ENCODE measurements around the gene TNNC1.

TNNC1 gene

GRCh38 chr3:52483577-52484381 lies 29.9 kb upstream of the TNNC1 start:
- DNase-seq = peak; percentile 78

DNA sequence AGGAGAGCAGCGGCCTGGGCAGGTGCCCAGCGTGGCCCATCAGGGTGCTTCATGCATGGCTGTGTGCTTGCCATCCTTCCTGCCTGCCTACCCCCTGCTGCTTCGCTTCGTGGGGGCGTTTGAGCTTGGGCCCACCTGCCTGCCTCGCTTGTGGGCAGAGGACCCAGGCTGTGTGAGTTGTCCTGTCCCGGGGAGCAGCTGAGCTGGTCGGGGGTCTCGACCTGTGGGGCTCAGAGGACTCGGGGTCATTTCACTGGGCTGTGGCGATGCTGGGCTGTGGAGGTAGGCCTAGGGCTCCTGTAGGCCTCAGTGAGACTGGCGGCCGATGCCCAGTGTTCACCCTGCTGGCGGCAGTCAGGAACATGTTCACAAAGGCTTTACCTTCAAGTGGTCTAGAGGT lies 29.2 kb upstream of the TNNC1 start:
- no peak for DNase-seq

DNA sequence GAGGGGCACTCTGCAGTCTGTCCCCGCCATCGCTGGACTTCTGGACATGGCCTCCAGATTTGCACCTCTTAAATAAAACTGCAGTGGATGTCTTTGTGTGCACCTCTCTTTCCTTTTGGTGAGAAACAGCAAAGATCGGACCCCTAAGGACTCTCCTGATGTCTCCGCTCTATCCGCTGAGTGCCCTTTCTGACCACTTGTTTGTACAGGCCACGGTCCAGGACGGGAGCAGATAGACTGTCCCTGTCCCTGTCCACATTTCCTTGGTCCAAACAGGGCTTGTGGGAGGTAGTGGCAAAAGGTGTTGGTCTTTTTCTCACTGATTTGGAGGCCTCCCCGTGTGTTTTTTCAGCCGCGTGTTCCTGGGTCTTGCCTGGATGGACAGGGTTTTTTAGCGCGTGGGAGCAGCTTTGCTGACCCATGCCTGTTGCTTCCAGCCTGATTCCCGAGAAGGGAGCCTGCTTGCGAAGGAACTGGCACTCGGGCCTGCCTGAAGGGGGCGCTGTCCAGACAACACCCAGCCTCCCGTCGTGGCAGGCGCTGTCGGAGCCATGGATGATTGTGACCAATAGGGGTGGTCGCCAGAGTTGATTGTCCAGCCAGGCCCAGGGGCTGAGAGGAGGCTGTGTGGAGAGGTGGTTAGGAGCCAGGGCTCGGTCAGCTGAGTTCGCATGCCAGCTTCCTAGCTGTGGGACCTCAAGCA lies 28.1 kb upstream of the TNNC1 start:
- no peak for DNase-seq

DNA sequence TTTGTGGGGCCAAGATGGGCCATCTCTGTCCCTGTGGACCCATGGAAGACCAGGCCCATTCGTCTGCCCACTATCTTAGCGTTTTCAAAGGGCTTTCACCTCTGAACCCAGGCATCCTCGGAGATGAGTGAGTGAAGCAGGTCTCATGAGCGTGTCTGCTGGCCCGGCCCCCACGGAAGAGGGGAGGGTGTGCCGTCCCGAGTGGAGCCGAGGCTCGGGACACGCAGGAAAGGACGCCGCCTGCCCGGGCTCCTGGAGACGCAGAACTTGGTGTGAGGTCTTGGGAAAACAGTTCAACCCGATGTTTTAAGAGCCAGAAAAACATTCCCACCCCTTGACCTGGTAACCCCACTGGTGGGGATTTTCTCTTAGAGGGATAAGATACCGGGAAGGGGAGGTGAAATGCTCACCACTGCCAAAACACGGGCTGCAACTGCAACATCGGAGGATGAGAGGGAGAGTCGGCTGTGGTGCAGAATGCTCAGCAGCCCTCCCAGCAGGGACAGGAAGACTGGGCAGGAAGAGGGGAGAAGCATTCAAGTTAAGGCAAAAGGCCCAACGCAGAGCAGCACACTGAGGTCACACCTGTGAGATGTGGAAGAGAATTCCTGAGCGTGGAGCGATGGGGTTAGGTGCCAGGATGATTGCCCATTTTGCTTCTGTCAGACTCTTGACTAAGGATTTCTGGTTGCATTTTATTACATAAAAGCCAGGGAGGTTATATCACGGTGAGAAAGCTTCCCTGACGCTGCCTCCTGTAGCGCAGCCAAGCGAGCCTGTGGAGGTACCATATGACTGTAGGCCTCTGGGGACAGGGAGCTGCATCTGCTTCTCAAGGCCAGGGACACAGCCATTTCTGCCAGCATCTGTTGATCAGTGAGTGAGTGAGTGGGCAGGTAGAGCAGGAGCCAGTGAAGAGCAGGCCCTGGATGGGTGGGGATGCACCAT lies 27.2 kb upstream of the TNNC1 start:
- no peak for DNase-seq

DNA sequence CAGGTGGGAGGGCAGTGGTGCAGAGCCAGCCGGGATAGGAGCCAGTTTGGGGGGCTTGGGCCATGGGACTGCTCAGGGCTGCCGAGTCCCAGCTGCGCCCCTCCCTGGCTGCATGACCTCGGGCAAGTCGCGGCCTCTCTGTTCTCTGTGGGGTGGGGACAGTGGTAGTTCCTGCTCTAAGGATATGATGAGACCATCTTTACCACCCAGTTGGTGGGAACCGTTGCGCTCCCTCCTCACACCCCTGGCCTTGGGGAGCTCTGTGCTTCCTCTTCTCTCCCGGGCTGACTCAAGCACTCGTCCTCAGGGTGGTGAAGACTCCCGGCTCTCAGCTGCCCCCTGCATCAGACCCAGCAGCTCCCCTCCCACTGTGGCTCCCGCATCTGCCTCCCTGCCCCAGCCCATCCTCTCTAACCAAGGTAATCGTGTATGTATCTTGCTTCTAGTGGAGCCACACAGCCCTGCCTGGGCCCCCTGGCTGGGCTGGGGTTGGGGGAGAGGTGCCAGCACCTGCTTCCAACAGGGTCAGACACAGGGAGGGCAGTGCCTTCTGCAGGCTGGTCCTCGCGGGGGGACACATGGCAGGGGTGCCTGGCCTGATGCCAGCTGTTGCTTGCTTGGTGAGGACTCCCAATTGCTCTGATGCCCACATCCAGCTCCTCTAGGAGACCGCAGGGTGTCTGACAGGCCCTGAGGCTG lies 26.2 kb upstream of the TNNC1 start:
- no peak for DNase-seq

DNA sequence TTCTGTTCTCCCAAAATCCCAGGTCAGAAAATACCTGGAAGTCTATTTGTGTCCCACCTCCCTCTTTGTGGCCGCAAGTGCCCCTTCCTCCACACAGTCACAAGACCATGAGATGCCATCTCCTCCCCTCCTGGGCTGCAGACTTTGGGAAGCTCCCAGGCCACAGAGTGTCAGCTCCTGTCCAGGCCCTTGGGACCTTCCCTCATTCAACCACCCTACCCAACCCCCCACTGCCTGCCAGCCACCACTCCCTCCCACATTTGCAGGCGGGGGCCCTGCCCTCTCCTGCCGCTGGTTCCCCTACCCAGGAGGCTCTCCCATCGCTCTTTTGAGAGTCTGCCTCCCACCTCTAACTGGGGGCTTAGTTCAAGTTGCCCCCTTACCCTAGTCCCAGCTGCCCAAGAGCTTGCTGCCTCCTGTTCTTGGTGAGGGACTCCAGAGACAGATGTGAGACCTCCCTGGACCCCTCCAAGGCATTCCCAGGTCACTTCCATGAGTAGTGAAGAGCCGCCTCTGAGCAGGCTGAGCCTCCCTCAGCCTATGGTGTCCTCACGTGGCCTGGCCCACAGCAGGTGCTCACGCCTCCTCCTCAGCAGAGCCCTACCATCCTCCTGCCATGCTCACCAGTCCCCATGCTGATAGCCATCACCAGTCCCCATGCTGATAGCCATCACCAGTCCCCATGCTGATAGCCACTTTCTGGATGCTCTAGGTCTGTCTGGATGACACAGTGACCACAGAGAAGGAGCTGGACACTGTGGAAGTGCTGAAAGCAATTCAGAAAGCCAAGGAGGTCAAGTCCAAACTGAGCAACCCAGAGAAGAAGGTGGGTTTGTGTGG lies 25.4 kb upstream of the TNNC1 start:
- no peak for DNase-seq

GRCh38 chr3:52477796-52478095 lies 23.9 kb upstream of the TNNC1 start:
- DNase-seq = no peak

DNA sequence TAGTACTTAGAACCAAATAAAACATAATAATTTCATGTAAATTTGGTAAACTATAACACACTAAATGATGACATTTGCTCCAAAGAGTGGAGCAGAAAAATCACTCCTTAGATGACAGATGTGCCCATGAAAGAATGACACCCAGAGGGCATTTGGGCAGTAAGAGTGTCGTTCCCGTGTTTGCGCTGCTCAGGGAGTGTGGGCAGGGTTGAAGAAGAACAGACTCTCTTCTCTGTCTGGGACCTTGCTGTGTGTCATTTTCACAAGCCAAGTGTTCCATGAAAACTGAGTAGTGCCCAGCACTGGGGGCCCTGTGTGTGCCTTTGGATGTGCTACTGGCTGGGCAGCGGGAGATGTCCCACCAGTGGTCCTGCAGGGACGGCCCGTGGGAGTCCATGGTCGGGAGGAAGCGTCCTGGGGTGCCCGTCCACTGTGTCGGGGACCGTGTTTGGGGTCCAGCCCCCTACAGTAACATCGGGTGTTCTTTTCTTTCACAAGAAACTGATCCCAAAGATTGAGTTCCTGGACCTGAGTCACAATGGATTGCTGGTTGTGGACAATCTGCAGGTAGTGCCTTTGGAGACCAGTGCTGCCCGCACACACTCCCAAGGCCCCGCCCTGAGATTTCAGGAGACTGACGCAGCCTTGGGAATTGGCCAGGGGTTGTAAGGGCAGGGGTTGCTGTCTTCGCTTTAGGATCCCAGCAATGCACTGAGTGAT lies 23.4 kb upstream of the TNNC1 start:
- DNase-seq = no peak

DNA sequence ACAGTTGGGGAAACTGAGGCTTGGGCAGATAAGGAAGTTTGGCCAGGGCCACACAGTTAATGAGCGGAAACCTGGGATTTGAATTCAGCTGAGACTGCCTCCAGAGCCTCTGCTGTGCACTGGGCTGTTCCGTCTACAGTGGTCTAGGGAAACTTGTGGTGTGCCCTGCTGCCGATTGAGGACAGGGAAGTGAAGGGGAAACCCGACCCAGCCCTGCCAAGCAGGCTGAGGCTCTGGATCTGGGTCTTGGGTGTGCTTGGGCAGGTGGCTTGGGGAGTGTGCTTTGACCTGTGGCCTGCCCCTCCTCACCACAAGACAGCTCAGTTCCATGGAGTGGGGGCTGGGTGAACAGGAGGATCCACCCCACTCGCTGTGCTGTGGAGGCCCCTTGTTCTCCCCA lies 19.2 kb upstream of the TNNC1 start:
- no peak for DNase-seq

DNA sequence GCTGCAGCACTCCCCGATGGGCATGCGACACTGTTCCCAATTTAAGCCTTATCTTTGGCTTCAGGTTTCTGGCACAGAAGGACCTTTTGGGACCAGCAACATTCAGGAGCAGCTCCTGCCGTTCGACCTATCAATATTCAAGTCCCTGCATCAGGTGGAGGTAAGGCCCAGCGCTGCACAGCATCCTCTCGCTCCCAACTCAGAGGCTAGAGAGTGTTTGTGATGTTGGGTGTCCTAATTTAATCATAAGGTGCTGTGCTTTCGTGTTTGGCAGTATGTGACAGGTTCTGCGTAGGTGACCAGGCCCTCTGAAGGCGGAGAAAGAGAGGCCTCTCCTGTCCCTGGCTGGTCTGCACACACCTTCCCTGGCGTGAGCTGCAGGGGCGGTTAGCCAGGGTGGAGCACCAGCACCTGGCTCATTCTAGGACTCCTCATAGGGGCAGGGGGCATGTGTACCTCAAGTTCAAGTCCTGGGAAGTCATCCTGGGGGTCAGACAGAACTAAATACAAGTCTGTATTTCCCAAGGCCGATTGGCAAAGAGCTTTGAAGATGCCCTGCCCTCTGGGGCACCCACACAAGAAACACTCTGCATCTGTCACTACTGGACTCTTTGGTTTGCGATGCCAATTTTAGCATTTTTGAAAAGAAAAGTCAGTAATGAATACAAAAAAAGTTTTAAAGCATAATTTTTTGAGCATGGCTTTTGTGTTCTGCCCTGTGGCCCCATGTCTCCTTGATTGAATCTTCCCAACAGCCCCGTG lies 18.6 kb upstream of the TNNC1 start:
- no peak for DNase-seq

- DNase-seq = no peak
These were observed 17.8 kb upstream of the TNNC1 start for GRCh38 chr3:52471371-52472238.

GRCh38 chr3:52470920-52471319 lies 17.1 kb upstream of the TNNC1 start:
- no peak for DNase-seq

DNA sequence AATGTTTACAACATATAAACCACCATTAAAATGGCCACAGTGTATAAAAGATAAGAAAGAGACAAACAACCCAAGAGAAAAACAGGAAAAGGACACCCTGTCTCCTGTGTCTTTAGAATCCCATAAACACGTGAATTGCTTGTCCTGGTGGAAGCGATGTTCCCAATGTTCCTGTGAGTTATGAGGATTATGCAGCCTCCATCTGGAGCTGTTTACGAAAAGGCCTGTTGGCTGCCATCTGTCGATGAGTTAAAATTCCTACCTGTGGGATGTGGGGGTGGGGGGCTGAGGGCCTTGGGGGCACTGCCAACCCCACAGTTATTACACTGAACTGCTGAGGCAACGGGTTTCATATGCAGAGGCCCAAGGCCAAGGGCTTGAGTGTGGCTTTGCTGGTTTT lies 15.2 kb upstream of the TNNC1 start:
- DNase-seq = no peak

DNA sequence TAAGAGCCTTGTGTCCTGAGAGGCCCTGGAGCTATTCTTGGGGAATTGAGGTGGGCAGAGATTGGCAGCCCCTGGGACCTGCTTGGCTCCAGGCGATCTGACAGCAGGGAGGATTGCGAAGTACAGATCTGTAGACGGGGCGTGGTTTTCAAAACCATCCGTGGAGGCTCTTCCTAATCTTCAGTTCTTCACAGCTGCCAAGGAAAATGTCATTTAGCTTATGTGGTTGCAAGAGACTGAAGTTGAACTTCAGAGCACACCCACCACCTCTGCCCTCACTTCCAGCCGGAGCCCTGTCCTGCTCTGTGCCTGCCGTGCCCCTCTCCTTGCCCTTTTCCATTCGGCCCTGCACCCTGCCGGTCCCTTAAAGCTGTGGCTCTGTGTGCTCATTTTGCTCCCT lies 14.5 kb upstream of the TNNC1 start:
- DNase-seq = peak; percentile 28

GRCh38 chr3:52463416-52463815 lies 9.6 kb upstream of the TNNC1 start:
- no peak for DNase-seq

- no peak for DNase-seq
These were observed 8.0 kb upstream of the TNNC1 start for GRCh38 chr3:52461874-52462273.

DNA sequence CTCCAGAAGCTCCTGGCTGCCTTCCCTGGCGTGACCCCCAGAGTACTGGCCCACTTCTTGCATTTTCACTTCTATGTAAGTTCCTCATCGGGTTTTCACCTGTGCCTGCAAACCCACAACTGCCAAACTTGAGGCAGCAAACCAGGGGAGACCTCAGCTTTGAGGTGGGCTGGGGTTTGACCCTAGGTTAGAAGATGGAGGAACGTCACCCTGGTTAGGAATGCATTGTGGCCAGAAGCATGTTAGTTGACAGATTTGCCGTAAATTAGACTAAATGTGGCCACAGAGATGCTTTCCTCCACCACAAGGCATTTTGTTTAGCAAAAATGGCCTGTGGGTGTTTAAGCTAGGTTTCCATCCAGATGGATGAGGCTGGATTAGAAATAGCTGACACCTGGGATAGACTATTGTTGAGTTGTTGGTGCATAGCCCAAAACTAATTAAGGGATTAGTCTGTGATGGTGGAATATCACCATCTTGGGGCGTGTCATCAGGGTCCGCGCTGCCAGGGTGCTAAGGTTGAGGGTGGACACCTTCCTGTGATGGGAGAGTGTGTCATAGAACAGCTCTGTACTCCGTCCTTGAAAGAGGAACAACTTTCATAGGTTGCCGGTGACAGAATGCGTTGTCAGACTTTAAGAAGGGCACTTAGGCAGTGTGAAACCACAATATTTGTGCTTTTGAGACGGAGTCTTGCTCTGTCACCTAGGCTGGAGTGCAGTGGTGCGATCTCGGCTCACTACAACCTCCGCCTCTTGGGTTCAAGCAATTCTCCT lies 5.1 kb upstream of the TNNC1 start:
- no peak for DNase-seq

- DNase-seq = no peak
These were observed 4.4 kb upstream of the TNNC1 start for GRCh38 chr3:52458031-52458760.

Measured in fibroblast of upper back skin (primary cell).